ENCODE results near the gene ACSL1.

- TF ChIP-seq EZH2phosphoT487 (conservative IDR thresholded peaks at IDR 0.05; ENCODE audit: low read length): no peak
- TF ChIP-seq, protein P1, sequence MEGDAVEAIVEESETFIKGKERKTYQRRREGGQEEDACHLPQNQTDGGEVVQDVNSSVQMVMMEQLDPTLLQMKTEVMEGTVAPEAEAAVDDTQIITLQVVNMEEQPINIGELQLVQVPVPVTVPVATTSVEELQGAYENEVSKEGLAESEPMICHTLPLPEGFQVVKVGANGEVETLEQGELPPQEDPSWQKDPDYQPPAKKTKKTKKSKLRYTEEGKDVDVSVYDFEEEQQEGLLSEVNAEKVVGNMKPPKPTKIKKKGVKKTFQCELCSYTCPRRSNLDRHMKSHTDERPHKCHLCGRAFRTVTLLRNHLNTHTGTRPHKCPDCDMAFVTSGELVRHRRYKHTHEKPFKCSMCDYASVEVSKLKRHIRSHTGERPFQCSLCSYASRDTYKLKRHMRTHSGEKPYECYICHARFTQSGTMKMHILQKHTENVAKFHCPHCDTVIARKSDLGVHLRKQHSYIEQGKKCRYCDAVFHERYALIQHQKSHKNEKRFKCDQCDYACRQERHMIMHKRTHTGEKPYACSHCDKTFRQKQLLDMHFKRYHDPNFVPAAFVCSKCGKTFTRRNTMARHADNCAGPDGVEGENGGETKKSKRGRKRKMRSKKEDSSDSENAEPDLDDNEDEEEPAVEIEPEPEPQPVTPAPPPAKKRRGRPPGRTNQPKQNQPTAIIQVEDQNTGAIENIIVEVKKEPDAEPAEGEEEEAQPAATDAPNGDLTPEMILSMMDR (IDR thresholded peaks at IDR 0.05; ENCODE audit: insufficient read depth, low read length, poor library complexity, severe bottlenecking): no peak
Observed at GRCh38 chr4:184732126-184732525, 93.6 kb downstream of the ACSL1 start.

Measured in SU-DHL-6 (cell line).